HG02763 (cell line): Measurements from ENCODE around the gene RAB34.

Experiments
- ATAC-seq: cut with Tn5 transposase; IDR thresholded peaks from one replicate; pipeline ENCODE4 v1.9.1; 2021; ENCODE audit warnings: mild to moderate bottlenecking, moderate library complexity; ENCODE audit not compliant: unreplicated experiment

RAB34 gene

DNA sequence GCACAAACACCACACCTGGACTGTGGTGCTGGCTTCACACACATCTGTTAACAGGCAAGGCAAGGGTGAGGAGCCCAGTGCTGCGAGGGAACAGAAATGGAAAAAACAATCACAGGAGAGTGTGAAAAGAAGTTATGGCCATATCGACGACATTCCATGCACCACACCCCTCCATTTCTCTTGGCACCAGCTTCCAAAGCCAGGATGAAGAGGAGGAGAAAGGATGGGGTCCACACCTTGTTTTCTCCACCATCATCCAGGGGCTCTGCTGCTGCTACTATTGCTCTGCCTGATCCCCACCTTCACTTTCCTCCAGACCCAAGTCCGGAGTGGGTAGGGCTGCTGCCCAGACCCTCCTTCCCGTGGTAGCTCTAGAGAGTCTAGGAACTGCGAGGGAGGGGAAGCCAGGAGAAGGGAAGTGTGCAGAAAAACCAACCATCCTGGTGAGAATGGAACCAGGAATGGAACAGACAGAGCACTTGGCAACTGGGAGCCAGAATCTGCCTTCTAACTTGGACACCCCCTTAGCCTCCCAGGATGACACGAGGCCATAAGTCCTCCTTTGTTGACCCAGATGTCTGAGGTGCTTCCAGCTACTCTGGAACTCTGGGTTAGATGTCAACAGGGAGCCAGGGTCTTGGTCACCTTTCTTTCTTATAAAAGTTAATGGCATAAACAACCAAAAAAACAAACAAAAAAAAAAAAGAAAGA lies 4.8 kb downstream of the RAB34 start:
- ATAC-seq, result no peak

DNA sequence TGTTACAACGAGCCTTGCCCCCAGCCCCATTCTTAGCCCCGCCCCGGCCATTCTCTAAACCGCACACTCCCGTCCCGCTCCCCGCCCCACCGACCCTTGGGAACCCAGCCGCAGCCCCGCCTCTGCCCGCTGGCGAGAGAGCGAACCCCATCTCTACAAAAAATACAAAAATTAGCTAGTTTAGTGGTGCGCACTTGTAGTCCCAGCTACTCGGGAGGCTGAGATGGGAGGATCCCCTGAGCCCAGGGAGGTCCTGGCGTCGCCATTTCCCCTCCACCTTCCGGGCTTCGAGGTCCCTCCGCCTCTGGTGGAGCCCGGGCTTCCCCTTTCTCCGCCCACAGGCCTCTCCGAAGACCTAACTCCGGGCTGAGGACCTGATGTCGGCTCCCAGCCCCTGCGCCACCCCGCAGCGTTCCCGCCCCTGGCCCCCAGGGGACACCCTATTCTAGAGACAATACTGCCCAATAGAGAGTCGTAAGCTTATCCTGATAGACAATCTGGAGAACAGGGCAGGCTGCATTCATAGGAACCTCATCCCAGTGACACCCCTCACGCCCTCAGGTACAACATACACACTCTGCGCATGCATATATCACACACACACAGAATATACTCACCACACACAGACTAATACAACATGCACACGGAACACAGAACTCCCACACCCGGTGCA lies 5.5 kb downstream of the RAB34 start:
- no peak for ATAC-seq

DNA sequence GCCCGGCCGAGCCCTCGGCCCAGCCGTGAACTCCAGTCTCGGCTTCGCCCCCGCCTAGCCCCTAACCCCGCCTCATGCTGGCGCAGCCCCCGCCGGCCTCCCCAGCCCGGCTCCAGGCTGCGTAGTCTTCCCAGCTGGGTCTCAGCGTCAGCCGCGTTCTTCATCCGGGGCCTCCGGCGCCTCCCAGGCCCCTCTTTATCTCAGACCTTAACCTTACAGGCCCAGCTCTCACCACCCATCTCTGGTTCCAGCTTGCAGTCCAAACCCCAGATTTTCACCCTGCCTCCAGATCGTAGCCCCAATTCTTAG lies 6.0 kb downstream of the RAB34 start, which contains the start of gene PROCA1:
PROCA1 (minus strand) TSS at position 166 of the 309 bp plus-strand sequence. CDS start 228 bp downstream, outside the sequence.
- ATAC-seq, result no peak

DNA sequence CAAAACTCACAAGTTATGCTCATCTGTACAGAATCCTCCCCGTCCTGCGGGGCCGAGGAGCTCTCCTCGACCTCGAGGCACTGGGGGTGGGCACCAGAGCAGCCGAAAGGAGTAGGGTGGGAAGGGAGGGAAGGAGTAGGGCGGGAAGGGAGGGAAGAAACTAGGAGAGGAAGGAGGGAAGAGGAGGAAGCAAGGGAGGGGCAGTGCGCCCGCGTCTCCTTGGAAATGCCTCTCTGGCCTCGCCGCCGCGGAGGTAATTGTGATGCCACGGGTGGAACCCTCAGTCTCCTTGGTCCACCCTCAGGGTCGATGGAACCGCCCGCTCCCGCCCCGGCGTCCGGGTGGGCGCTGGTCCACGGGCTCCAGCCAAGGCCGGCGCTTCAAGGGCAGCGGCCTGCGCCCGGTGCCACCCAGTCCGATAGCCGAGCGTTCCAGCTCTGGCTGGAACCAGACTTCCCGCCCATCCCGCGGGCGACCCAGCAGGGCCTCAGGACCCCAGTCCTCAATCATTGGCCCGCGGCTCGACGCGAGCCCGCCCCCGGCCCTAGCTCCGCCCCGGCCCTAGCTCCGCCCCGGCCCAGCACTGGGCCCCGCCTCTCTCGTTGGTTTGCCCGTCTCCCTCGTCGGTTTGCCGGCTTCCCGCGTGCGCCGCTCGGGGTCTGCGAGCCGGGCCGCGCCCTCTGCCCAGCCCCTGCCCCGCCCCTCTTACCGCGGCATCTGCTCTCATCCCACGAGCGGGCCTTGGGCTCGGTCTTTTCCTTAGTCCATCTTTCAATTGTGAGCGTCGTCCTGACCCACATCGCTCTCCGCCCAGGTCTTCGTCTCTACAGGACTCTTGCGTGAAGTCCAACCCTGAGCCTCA lies 6.6 kb downstream of the RAB34 start:
- ATAC-seq, result peak; percentile 79

DNA sequence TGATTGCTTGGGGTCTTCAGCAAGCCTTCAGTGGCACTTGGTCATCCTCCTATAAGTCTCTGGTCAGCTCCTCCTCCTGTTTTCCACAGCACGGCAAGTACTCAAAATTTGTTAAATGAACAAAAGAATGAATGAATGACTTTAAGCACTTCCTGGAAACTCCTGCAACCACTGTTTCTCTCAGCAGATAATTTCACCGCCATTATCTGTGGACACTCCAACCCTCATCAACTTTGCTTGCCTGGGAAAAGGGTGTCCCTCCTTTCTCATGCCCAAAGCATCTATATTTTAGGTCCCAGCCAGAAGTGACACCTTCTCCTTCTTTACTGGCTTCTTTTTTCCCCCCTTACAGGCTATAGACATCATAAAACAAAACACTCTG lies 10.3 kb downstream of the RAB34 start:
- no peak for ATAC-seq

DNA sequence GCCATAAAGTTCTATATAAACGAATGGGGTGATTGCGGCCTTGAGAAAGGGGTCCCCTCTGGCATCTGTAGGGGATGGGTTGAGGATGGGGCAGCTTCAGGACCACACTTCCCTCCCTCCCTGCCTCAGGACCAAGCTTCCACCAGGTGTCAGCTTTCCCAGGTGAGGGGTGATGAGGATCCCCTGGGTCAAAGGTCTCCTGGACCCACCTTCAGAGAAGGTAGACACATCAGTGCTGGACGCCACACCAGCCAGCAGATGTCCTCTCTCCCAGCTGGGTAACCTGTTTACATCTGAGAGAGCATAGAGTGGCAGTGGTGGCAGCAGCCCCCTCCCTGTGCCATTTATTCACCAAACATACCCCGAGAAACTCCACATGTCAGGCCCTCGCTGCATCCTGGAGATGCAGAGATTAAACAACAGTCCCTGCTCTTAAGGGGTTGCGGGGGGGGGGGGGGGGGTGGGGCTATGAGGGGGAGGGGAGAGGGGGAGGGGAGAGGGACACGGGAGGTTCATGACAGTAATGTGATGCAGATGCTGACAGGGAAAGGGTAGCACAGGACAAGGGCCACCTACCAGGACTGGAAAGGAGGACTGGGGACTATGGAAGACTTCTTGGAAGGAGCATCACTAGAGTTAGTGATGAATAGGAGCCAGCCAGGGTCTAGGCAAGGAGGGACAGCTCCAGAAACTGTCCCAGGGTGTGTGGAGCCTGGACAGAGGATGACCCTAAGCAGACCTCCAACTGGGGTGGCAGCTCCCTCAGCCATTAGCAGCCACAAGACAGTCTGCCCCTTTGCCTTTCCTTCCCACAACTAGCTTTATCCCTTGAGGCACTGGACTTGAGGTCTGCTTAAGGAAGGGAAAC lies 11.0 kb downstream of the RAB34 start:
- ATAC-seq, result no peak

DNA sequence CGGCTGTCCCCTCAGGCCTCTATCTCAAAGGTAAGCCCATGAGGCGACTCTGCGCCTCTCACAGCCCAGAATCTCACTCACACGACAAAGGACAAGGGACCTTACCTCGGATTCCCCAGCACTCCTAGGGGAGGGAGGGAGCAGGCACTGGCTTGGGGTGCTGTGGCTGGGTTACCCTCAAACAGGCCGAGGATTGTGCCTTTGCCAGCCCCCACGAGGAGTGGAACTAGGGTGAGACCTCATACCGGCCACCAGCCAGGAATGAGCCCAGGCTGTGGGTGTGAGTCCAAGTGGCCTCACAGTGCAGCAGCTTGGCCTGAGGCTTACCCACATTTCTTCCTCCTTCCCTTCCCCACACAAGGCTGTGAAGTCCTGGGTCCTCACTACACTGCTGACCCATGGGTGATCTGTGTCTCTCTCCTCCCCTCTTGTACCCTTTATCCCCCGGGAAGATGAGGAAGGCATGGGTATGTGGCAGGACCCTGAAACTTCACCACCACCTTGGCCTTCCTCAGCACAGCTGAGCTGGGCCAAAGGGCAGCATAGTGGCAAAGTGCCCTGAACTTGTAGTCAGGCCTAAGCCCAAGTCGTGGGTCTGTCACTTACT lies 11.8 kb downstream of the RAB34 start:
- no peak for ATAC-seq

DNA sequence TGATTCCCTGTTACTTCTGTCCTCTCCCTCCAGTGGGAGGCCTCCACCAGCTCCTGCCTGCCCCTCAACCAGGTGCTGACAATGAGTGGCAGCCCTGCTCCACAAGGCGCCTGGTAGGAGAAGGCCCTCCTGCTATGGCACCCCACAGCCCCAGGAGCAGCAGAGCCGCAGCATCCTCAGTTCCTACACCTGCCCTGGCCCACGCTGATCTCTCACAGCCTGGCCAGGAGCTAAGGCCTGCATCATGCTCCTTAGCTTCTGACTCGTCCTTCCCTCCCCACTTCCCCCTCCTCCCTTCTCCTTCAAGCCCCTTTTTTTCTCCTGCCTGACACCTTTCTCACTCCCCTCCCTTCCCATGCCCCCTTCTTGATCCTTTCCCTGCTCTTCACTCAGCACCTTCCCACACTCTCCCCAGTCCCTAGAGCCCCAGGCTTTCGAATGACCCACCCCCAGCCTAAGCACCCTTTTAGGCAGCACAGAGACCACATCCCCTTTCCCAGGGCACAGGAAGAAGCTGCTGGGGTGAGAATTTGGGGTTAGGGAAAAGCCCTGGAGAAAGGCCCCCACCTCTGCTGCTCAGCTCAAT lies 12.5 kb downstream of the RAB34 start:
- ATAC-seq, result no peak

DNA sequence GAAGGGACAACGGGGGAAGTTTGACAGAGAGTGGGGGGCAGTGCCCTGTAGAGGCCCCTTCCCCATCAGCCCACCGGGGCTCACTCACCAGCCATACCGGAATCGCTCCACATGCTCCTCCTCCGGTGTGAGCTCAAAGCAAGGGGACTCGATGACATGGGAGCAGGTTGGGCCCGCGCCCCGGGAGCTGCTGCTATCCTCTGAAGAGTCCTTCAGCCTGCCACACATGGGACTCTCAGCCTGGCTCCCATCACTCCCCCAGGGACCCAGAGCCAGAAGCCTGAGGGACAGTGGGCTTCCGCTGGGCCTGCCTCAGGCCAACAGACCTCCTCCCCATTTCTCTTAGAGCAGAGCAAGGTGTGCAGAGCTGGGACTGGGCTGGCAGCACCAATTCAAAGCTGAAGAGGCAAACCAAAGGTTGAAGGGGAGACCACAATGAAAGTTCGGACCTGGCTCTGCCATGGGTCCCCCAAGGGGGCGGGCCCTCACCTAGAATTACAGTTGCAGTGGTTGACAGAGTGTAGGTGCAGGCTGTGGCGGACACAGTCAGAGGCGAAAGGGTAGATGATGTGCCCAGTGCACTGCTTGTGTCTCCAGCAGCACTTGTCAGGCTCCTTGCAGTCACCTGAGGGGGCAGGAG lies 13.3 kb downstream of the RAB34 start:
- no peak for ATAC-seq

DNA sequence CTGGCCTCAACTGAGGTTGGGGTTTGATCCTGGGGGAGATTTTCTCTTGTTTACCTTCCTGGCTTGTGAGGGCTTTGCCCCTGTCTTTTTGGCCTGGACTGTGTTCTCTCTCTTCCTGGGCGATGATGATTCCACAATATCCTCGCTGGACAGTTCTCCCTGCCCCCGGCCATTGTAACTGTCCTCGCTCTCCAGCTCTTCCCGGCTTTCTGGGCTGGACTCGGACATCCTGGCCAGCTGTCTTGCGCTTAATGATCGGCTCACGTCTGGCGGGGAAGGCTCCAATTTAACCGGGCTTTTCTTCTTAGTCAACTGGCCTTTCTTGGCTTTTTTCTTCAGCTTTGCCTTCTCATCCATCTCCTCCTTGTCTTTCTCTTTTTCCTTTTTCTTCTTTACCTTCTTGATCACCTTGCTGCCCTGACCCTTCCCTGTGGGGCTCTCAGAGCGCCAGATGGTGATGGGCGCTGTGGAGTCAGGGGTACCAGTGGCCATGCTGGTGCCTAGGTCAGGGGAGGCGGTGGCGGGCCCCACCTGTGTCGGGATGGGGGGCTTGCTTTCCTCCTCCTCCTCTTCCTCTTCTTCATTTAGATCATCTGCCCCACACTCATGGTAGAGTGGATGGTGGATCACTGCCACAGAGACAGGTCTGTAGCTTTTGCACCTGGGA lies 14.0 kb downstream of the RAB34 start:
- ATAC-seq, result no peak

DNA sequence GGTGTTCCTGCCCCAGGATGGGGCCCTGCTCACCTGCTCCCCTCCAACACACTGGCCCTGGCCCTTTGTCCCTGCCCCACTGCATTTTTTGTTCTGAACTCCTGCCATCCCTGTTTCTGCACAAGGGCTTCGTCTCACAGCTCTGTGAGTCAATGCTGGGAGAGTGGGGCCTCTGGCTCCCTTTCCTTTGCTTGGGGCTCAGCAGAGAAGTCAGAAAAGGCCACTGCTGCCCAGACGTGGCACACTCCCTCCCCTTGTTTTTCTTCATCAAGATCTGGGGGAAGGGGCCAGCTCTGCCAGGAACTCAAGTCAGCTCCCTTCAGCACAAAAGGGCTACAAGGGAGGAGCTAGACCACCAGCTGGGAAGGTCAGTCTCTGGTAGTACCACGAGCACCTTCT lies 14.9 kb downstream of the RAB34 start:
- ATAC-seq, result no peak

DNA sequence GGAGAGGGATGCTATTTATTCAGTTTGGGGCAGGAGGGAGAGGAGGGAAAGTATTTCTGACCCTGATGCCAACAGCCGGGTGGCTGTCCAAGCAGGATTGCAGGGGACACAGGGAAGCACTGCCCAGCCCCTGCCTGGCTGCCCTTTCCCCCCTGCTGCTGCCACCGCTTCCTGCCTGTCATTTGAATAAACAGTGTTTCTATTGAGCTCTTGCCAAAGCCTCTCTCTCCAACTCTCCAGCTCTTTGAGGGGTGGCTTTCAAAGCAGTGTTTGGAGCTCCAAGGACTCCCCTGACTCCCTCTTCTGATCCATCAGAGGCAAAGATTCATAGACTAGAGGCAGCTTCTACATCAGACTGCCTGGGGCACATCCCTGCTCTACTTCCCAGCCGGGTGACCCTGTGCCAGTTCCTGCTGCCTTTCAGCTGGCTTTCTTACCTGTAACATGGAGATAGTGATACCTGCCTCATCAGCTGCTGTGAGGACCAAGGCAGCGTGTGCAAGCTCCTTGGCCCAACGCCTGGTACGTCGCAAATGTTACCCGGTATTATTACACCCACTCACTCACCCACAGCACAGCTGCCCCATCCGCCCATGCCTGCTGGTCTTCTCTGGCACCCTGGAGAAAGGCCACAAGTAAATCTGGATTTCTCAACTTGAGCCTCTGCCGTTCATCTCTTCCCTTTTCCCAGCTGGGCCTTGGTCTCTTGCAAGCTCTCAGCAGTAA lies 15.5 kb downstream of the RAB34 start:
- ATAC-seq, result no peak

DNA sequence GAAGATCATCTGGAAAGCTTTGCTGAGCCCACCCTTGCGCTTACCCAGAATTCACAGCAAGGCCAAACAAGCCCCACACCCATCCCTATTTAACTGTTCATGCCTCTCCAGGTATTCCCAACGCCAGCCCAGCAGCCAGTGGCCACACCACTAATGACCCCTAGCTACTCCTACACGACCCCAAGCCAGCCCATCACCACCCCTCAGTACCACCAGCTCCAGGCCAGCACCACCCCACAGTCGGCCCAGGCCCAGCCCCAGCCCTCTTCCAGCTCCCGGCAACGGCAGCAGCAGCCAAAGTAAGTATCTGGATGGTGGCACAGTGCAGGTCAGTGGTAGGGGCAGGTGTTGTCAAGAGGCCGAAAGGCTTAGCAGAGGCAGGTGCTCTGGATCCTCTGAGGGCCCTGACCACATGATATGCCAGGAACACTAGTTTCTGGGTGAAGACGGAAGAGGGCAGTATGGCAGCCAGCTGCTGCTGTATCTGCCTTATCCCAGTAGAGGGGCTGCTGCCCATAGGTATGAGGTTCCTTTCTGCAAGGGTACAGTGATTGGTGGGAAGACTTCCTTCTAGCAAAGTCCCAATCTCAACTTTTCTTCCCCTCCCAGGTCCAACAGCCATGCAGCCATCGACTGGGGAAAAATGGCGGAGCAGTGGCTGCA lies 16.7 kb downstream of the RAB34 start:
- ATAC-seq, result no peak

DNA sequence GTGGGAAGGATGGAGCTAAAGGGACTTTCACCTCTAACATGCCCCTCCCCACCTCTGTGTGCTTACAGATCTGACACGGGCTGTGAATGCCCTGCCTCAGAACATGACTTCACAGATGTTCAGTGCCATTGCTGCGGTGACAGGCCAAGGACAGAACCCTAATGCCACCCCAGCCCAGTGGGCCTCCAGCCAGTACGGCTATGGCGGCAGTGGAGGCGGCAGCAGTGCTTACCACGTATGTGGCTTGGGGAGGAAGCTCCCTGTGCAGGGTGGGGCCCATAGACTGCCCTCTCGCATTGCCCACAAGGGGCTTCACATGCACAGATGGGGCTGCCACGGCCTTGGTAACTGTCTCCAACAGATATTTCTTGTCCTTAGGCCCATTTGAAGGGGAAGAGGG lies 17.4 kb downstream of the RAB34 start:
- ATAC-seq, result no peak

DNA sequence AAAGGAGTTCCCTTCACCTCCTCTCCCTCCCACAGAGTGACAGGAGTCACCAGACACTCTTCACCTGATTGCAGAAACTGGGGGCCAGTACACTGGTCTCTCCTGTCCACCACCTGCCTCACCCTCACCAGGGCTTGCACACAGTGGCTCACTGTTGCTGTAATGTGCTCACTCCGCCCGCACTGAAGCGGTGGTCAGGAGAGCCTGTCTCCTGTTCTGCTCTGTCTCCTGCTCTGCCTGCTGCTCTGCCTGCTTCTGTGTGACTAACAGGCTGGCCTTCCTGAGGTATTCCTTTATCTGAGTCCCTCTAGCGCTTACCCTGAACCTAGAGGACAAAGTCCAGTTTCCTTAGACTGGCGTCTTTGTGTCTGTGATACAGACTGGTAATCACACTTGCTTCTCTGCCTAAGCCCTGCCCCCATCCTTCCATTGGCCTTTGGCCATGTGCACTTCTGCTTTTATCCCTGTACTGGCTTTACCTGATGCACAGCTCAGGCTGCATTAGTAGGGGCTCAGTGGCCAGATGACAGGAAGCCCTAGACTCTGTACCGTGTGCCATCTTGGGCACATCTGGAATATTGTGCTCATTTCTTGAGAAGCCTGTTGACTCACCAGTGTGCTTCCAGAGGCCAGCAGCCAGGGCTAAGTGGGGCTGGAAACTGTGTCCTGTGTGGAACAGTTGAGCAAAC lies 19.3 kb downstream of the RAB34 start:
- ATAC-seq, result no peak

DNA sequence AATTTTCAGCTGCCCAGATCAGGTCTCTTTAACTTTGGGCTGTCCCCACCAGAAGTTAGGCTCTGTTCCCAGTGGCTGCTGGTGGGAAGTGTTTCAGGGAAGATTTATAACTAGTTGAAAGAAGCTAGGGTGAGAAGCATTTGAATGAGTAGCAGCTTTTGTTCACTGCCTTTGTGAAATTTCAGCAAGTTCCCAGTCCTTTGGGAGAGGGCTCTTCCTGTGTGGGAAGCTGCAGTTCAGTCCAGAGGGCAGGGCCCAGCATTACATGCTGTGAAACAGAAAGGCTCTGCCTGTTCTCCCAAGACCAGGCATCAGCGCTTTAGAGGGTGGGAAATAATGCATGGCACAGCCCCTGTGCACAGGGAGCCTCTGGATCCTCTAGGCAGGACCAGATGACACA lies 23.8 kb downstream of the RAB34 start:
- ATAC-seq, result no peak

DNA sequence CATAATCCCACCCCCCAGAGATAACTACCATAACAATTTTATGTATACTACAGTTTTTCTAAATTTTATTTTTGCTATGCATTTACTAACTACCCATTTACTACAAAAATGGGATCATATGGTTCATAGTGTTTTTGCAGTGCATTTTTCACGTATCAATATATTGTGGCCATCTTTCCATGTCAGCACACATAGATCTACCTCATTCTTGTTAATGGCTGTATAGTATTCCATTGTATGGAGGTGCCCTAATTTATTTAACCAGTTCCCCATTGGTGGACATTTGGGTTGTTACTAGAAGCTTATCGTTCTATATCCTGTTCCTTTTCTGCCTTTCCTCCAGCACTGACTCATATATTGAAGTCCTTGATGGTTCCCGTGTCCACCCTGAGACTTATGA lies 28.7 kb downstream of the RAB34 start:
- no peak for ATAC-seq
